Body of pancreas (tissue), 4 donors: ENCODE measurements around the gene CCDC141.

Experiments used
- CTCF ChIP-seq, 7 experiments: fragments of 450-650 bp in 4 of 7; fragments of 200-600 bp in 3 of 7; sonication (generic) in 3 of 7; IDR thresholded peaks; one replicate each; pipeline ENCODE4 v1.5.1; 2016 to 2019; ENCODE audit warnings: antibody characterized with exemption in 7 of 7
- POLR2A ChIP-seq, 3 donors: fragments of 450-650 bp; IDR thresholded peaks; one replicate each; pipeline ENCODE4 v1.6.1; 2016; ENCODE audit warnings: antibody characterized with exemption in 3 of 3, mild to moderate bottlenecking in 2 of 3

DNA sequence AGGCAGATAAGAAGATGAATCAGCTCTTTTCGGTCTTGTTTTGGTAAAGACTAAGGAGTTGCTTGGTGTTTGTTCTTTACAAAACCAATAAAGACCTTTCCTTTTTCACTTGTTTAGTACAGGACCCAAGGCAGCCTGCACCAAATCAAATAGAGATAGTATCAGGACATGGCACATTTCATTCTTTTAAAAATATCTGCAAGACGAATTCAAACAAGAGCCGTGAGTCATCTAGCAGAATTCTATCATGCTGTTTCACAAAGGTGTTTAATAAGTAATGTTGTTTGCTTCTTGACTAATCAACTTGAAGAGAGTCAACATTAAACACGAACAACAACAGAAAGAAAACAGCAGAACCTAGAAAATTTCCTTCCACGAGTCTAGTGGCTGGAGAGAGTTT is 139.9 kb downstream of the CCDC141 start:
- TF ChIP-seq CTCF (IDR thresholded peaks at IDR 0.05) (no peak), POLR2A (IDR thresholded peaks at IDR 0.05) (no peak)
